Epithelial cell of prostate (primary cell): Measurements from ENCODE around the gene CTIF.
"Not testable (repeated sequence)": the region's sequence is repeated elsewhere in the genome, so short reads cannot be mapped to it uniquely, and the experiment has no call there.

Experiments
- DNase-seq: peaks from one replicate; pipeline ENCODE4 v3.0.0-alpha.2; 2011; ENCODE audit warnings: low read depth, low spot score
- H3K27ac ChIP-seq: fragments of 450-650 bp; 2 replicates; pipeline ENCODE4 v1.5.1; 2017; ENCODE audit warnings: mild to moderate bottlenecking

Gene CTIF

GRCh38 chr18:48538531-48539405 is at the start of gene CTIF:
CTIF (plus strand) TSS chr18:48539031; CDS start chr18:48619566, 80,535 bp downstream.
- H3K27ac ChIP-seq: peak within 1 kb of the TSS; percentile 91
- peak; percentile 88 for DNase-seq

- no peak for DNase-seq
- H3K27ac ChIP-seq: no peak overlapping the region
These were observed 48.1 kb upstream of the CTIF start for GRCh38 chr18:48490641-48491293.

DNA sequence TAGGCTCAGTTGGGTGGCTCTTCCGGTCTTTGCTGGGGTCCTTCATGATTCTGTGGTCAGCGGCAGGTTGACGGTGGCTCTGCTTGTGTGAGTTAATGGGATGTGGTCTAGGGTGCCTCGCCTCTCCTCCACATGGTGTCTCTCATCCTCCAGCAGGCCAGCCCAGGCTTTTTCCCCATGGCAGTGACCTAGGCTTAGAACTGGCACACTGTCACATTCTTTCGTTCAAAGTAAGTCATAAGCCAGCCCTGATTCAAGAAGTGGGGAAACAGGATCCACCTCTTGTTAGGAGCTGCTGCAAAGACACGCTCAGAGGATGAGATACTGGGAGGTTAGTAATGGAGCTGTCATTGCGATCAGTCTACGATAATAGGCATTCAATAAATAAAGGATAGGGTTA is 46.0 kb upstream of the CTIF start:
- peak; percentile 24 for DNase-seq

DNA sequence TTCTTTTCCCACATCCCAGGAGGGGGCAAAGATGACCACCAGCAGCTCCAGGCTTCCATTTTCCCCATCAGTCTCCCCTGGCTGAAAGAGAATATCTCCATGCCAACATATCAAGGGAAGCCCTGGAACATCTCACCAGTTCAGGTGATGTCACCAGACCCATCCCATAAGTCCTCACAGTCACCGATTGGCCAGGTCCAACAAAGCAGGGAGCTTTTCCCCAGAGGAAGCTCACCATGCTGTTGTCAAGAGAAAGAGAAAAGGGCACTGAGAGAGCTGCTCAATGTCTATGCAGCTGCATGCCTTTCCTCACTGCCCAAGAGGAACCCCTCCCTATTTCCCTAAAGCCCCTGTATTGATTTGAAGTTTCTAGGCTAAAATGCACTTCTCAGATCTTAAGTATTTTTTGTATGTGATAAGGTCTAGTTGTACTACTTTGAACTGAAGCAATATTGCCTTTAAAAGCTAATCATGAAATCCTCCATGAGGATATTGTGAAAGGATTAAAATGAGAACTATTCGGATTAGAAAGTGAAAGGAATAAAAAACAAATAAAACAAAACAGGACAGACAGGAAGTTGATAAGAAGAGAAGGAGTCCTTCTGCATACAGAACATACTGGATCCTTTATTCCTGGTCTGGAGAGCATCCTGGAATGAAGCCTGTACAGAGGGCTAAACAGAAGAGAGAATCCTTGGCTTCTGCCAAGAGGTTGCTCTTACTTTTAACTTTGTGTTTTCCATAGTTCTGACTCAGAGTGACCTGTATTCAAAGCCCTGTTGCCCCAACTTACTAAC is 45.2 kb upstream of the CTIF start:
- H3K27ac ChIP-seq: no peak overlapping the region
- DNase-seq: no peak

More for the DNA sequence above, 46.0 kb upstream of the CTIF start:
- H3K27ac ChIP-seq: no peak overlapping the region

GRCh38 chr18:48497863-48498262 is 41.0 kb upstream of the CTIF start:
- DNase-seq: no peak
- no peak overlapping the region for H3K27ac ChIP-seq

GRCh38 chr18:48500517-48500916 is 38.3 kb upstream of the CTIF start:
- no peak for DNase-seq

GRCh38 chr18:48502906-48503305 is 35.9 kb upstream of the CTIF start:
- no peak for DNase-seq
- H3K27ac ChIP-seq: no peak overlapping the region

More at GRCh38 chr18:48500517-48500916, 38.3 kb upstream of the CTIF start:
- H3K27ac ChIP-seq: no peak overlapping the region

DNA sequence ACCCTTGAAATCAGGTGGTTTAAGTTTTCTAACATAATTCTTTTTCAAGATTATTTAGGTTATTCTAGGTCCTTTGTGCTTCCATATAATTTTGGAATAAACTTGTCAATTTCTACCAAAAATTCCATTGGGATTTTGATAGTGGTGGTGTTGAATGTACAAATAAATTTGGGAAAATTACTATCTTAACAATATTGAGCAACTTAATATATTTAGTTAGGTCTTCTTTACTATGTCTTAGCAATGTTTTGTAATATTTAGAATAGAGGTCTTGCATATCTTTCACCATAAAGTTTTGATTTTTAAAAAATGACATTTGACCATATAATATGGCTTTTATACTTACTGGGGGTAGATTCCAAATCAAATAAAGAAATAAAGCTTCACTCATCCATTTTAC is 34.0 kb upstream of the CTIF start:
- DNase-seq: no peak
- no peak overlapping the region for H3K27ac ChIP-seq

- not testable (repeated sequence) for H3K27ac ChIP-seq, DNase-seq
These were observed 31.8 kb upstream of the CTIF start for GRCh38 chr18:48506983-48507568.

- DNase-seq, H3K27ac ChIP-seq: not testable (repeated sequence)
These were observed 26.3 kb upstream of the CTIF start for GRCh38 chr18:48512498-48512897.

- DNase-seq: no peak
- no peak overlapping the region for H3K27ac ChIP-seq
These were observed 24.0 kb upstream of the CTIF start for GRCh38 chr18:48514786-48515185.

- DNase-seq: no peak
- H3K27ac ChIP-seq: no peak overlapping the region
These were observed 21.8 kb upstream of the CTIF start for GRCh38 chr18:48517048-48517447.

DNA sequence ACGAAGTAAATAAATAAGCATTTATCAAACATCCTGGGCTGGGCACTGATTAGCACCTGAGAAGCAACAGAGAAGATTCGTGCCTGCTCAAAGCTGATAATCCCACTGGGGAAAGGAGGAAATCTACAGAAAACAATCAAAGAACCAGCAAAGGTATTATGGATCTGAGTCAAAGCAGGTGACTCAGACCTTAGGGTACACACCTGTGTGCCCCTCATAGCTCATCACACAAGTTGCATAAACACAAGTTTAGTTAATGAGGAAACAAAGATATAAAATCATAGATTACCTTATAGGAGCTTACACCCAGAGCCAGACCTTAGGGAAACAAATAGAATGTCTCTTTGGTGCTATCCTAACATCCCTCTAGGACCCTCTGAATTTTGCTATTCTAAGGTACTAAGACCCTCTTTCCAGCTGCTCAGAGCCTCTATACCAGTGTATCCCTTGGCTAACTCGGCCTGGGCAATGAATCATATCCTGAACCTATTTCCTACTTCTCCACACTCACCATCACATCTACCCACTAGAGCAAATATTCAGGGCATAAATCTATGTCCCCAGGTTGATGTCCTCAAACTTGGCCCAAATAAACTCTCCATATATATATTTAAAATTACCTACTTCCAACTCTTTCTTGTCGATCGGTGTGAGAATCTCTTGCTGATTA is 19.3 kb upstream of the CTIF start:
- DNase-seq: no peak
- H3K27ac ChIP-seq: no peak overlapping the region

- DNase-seq: no peak
- H3K27ac ChIP-seq: no peak overlapping the region
These were observed 17.1 kb upstream of the CTIF start for GRCh38 chr18:48521723-48522122.

DNA sequence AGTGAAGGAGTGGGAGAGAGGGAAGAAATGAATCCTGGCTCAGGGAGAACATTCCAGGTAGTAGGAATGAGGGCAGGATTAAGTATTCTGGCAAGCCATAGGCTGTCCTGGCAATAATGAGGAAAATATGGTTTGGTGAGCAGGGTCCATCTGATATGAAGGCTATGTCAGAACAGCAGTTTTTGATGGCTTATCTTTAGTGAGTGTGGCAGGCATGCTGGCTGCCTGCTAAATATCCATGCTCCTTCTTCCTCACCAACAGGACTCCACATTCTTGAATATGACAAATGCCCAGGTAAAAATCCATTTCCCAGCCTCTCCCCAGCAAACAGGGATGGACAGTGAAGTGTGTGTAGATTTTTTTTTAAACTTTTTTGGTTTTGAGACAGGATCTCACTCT is 13.2 kb upstream of the CTIF start:
- no peak for DNase-seq
- no peak overlapping the region for H3K27ac ChIP-seq

GRCh38 chr18:48527461-48527860 is 11.4 kb upstream of the CTIF start:
- DNase-seq: no peak
- H3K27ac ChIP-seq: no peak overlapping the region

DNA sequence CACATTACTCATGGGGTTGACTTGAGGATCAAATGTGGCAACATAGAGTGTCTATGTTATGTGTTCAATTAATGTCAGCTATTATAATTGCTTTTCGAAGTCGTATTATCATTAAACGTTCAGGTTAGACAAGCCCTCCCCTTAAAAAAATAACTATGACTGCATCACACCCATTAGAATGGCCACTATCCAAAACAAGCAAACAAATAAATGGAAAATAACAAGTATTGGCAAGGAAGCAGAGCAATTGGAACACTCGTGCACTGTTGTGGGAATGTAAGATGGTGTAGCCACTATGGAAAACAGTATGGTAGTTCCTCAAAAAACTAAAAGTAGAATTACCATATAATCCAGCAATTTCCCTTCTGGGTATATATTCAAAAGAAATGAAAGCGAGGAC is 10.0 kb upstream of the CTIF start:
- DNase-seq: no peak
- no peak overlapping the region for H3K27ac ChIP-seq

- peak overlapping the region; percentile 65 for H3K27ac ChIP-seq
- peak; percentile 49 for DNase-seq
These were observed 9.0 kb upstream of the CTIF start for GRCh38 chr18:48529796-48530195.

DNA sequence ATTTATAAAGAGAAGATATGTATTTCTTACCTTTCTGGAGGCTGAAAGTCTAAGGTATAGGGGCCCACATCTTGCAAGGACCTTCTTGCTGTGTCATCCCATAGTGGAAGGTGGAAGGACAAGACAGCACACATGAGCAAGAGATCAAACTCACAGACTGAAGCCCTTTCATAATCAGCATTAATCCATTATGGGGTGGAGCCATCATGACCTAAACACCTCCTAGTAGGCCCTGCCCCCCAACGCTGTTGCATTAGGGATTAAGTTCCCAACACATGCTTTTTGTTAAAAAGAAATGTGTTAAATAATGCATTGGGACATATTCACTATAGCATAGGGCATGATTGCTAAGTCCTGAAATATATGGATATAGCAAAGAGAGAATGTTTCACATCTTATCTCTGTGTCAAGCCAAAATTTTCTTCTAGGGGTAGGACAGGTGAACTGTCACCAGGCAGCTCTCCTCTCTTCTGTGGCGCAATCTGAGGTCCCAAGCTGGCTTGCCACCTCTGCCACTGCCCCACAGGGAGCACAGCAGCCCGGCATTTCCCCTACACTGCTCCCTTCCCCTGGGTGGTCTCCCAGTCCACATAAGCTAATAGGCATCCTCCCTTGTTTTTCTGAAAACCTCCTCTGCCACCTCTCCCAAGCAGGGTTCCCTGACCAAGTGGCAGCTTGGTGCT is 8.3 kb upstream of the CTIF start:
- DNase-seq: no peak
- H3K27ac ChIP-seq: peak overlapping the region; percentile 65
